Immature natural killer cell (primary cell): ENCODE measurements around the gene DNAJC18. TPM values are rescaled to one million over a fixed set of nuclear protein-coding genes. Genes with fewer than 3 reads are reported as not detected.
A peak's percentile ranks its signal among the peaks of the same experiment; 100 is the strongest.

Experiments used
- DNase-seq, 3 donors: peaks; one replicate each; pipeline ENCODE4 v3.0.0; 2022; ENCODE audit warnings: mixed read lengths in 1 of 3
- H3K27ac Mint-ChIP-seq, 6 donors: one replicate each; pipeline ENCODE4 v1.8.0; 2020; ENCODE audit warnings: mixed read lengths in 6 of 6, mild to moderate bottlenecking in 5 of 6, inconsistent platforms in 4 of 6, moderate library complexity in 3 of 6
- H3K27me3 Mint-ChIP-seq, 3 donors: one replicate each; pipeline ENCODE4 v1.8.0; 2020 to 2021; ENCODE audit warnings: low read depth in 3 of 3, mild to moderate bottlenecking in 3 of 3, mixed read lengths in 3 of 3, moderate library complexity in 3 of 3, inconsistent platforms in 1 of 3
- H3K36me3 Mint-ChIP-seq, 3 donors: one replicate each; pipeline ENCODE4 v1.8.0; 2020; ENCODE audit warnings: mixed read lengths in 3 of 3, inconsistent platforms in 2 of 3, mild to moderate bottlenecking in 2 of 3
- H3K4me1 Mint-ChIP-seq, 2 donors: one replicate each; pipeline ENCODE4 v1.8.0; 2020; ENCODE audit warnings: inconsistent platforms in 2 of 2, mild to moderate bottlenecking in 2 of 2, mixed read lengths in 2 of 2, moderate library complexity in 1 of 2
- H3K4me3 Mint-ChIP-seq, 5 donors: one replicate each; pipeline ENCODE4 v1.8.0; 2020; ENCODE audit warnings: mild to moderate bottlenecking in 5 of 5, mixed read lengths in 5 of 5, inconsistent platforms in 3 of 5, moderate library complexity in 3 of 5
- H3K9me3 Mint-ChIP-seq, 6 donors: one replicate each; pipeline ENCODE4 v1.8.0; 2020; ENCODE audit warnings: mild to moderate bottlenecking in 6 of 6, mixed read lengths in 6 of 6, inconsistent platforms in 4 of 6, moderate library complexity in 3 of 6
- polyA plus RNA-seq, 3 donors: library from polyadenylated mRNA; unstranded; fragments of 300-500 nt; fragmentation: Illumina TruSeq; gene quantifications; one replicate each; pipeline ENCODE4 v1.2.3, GENCODE V29; 2021

Gene DNAJC18
- polyA plus RNA-seq, 3 donors from 2014 or later: 3.7 to 4.3 TPM; not detected in 1

- Mint-ChIP-seq H3K4me1 (peaks cover 27 to 29% of the 10 kb centered on the region in 2 donors), H3K9me3 (no peaks in the 10 kb centered on the region), H3K27me3 (peaks cover 0 to 5% (median 0%) of the 10 kb centered on the region in 3 donors), H3K36me3 (peaks cover 6 to 24% (median 16%) of the 10 kb centered on the region in 3 donors), H3K4me3 (no peak overlapping the region), H3K27ac (peak overlapping the region in 1 of 6 donors; percentile 24)
- no peak for DNase-seq
Observed at GRCh38 chr5:139361835-139362429, 77.4 kb downstream of the DNAJC18 start.

GRCh38 chr5:139360384-139360783, 78.9 kb downstream of the DNAJC18 start:
- Mint-ChIP-seq H3K36me3 (peaks cover 3 to 14% (median 11%) of the 10 kb centered on the region in 3 donors), H3K4me3 (no peak overlapping the region), H3K27ac (peak overlapping the region in 2 of 6 donors; percentile 25 to 42), H3K9me3 (no peaks in the 10 kb centered on the region), H3K27me3 (peaks cover 0 to 1% (median 0%) of the 10 kb centered on the region in 3 donors), H3K4me1 (peaks cover 34 to 37% of the 10 kb centered on the region in 2 donors)
- DNase-seq: no peak

Other genes with a start within 250 kb of the DNAJC18 start
- gene SIL1, start 241.2 kb downstream of the DNAJC18 start, polyA plus RNA-seq: 10 to 100 TPM; 22.0 to 22.7 (median 22.1) TPM
- 100 to 1,000 TPM; 322 to 380 (median 361) TPM for gene MATR3, start 145.8 kb downstream of the DNAJC18 start, polyA plus RNA-seq
- gene PAIP2, start 97.7 kb downstream of the DNAJC18 start, polyA plus RNA-seq: 100 to 1,000 TPM; 340 to 565 (median 409) TPM
- gene SLC23A1, start 56.2 kb downstream of the DNAJC18 start, polyA plus RNA-seq: under 1 TPM in 1 of 3 donors, not detected in 2; 0.19 TPM
- gene MZB1, start 49.6 kb downstream of the DNAJC18 start, polyA plus RNA-seq: 1 to 10 TPM; 1.3 to 2.9 (median 2.8) TPM
- 1 to 10 TPM in 1 of 3 donors, under 1 TPM in 1, not detected in 1; 0.39 to 1.4 TPM for gene PROB1, start 44.4 kb downstream of the DNAJC18 start, polyA plus RNA-seq
- 1 to 10 TPM in 2 of 3 donors, not detected in 1; 4.5 to 5.6 TPM for gene SPATA24, start 35.4 kb downstream of the DNAJC18 start, polyA plus RNA-seq
- under 1 TPM in 1 of 3 donors, not detected in 2; 0.73 TPM for gene ECSCR, start 23.2 kb upstream of the DNAJC18 start, polyA plus RNA-seq
- gene SMIM33, start 31.5 kb upstream of the DNAJC18 start, polyA plus RNA-seq: not detected
- 100 to 1,000 TPM in 2 of 3 donors, 10 to 100 TPM in 1; 67.8 to 150 (median 142) TPM for gene STING1, start 43.2 kb upstream of the DNAJC18 start, polyA plus RNA-seq
- gene UBE2D2, start 121.8 kb upstream of the DNAJC18 start, polyA plus RNA-seq: 100 to 1,000 TPM; 231 to 328 (median 243) TPM
- 100 to 1,000 TPM; 339 to 410 (median 385) TPM for gene CXXC5, start 208.8 kb upstream of the DNAJC18 start, polyA plus RNA-seq